Upper lobe of right lung (tissue), 1 donor: ENCODE data around the gene FILIP1. TPM values are rescaled to one million over a fixed set of nuclear protein-coding genes. Genes with fewer than 3 reads are reported as not detected.

Experiments
- ATAC-seq: fragments of 200-7000 bp; cut with Tn5 transposase; one replicate; pipeline ENCODE4 v1.9.1; 2020; ENCODE audit warnings: mild to moderate bottlenecking, moderate library complexity
- DNase-seq: peaks from one replicate; pipeline ENCODE4 v3.0.0-alpha.2; 2020
- H3K27ac ChIP-seq: fragments of 200-600 bp; one replicate; pipeline ENCODE4 v1.8.0; 2022
- H3K27me3 ChIP-seq: fragments of 200-600 bp; one replicate; pipeline ENCODE4 v1.8.0; 2022; ENCODE audit warnings: mild to moderate bottlenecking
- H3K36me3 ChIP-seq: fragments of 200-600 bp; one replicate; pipeline ENCODE4 v1.8.0; 2022
- H3K4me1 ChIP-seq: fragments of 200-600 bp; one replicate; pipeline ENCODE4 v1.8.0; 2022
- H3K4me3 ChIP-seq: fragments of 200-600 bp; one replicate; pipeline ENCODE4 v1.8.0; 2022; ENCODE audit warnings: mild to moderate bottlenecking
- H3K9me3 ChIP-seq: fragments of 200-600 bp; one replicate; pipeline ENCODE4 v1.8.0; 2022
- intact Hi-C: fragments of 100-400 bp; cut with DNase I; formaldehyde crosslinking; loops from one replicate; pipeline ENCODE4 v1.11.0; 2022
- total RNA-seq: library from RNA; stranded (reverse); fragmentation: NEBNext Ultra II Directional; extraction: Animal tissue kit (Norgen Biotek cat#: 25700); gene quantifications from one replicate; pipeline ENCODE4 v1.2.1, GENCODE V29; 2021
- TF ChIP-seq, protein P1 (sequence below): fragments of 200-600 bp; IDR thresholded peaks from one replicate; pipeline ENCODE4 v1.8.0; 2022; ENCODE audit warnings: antibody characterized with exemption
- donor health status: DM: no; HTN: yes; CAD: no; lungs with severe emphysema.

Gene FILIP1
- total RNA-seq, 1 donor from 2014 or later: 21.6 TPM

DNA sequence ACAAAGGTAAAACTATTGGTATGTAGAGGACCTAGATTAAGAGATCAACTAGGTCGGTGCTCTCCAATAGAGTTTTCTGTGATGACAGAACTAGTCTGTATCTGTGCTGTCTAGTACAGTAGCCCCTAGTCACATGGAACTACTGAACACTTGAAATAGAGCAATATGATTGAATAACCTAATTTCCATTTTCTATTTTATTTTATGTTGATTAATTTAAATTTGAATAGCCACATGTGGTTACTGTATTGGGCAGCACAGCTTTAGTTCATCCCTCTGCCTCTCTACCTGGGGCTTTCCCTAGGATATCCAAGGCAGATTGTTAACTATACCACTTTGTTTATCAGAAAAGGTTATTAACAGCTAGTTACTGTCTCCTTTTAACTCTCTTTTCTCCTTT, 27.0 kb downstream of the FILIP1 start:
- no peaks in the 10 kb centered on the region for H3K27me3 ChIP-seq
- TF ChIP-seq, protein P1, sequence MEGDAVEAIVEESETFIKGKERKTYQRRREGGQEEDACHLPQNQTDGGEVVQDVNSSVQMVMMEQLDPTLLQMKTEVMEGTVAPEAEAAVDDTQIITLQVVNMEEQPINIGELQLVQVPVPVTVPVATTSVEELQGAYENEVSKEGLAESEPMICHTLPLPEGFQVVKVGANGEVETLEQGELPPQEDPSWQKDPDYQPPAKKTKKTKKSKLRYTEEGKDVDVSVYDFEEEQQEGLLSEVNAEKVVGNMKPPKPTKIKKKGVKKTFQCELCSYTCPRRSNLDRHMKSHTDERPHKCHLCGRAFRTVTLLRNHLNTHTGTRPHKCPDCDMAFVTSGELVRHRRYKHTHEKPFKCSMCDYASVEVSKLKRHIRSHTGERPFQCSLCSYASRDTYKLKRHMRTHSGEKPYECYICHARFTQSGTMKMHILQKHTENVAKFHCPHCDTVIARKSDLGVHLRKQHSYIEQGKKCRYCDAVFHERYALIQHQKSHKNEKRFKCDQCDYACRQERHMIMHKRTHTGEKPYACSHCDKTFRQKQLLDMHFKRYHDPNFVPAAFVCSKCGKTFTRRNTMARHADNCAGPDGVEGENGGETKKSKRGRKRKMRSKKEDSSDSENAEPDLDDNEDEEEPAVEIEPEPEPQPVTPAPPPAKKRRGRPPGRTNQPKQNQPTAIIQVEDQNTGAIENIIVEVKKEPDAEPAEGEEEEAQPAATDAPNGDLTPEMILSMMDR: no peak
- no peaks in the 10 kb centered on the region for H3K36me3 ChIP-seq
- intact Hi-C loops: no loop called here
- no peak overlapping the region for H3K4me3 ChIP-seq
- ATAC-seq (no peak), DNase-seq (no peak)
- peaks cover 2% of the 10 kb centered on the region for H3K4me1 ChIP-seq
- H3K27ac ChIP-seq: no peak overlapping the region
- no peaks in the 10 kb centered on the region for H3K9me3 ChIP-seq

GRCh38 chr6:75463908-75464307, 29.7 kb downstream of the FILIP1 start:
- no peak for ATAC-seq
- no peak overlapping the region for H3K27ac ChIP-seq
- TF ChIP-seq, protein P1: no peak
- intact Hi-C loops: no loop called here
- DNase-seq: no peak
- no peaks in the 10 kb centered on the region for H3K27me3 ChIP-seq
- H3K9me3 ChIP-seq: no peaks in the 10 kb centered on the region
- no peaks in the 10 kb centered on the region for H3K36me3 ChIP-seq
- no peak overlapping the region for H3K4me3 ChIP-seq
- H3K4me1 ChIP-seq: peaks cover 21% of the 10 kb centered on the region

DNA sequence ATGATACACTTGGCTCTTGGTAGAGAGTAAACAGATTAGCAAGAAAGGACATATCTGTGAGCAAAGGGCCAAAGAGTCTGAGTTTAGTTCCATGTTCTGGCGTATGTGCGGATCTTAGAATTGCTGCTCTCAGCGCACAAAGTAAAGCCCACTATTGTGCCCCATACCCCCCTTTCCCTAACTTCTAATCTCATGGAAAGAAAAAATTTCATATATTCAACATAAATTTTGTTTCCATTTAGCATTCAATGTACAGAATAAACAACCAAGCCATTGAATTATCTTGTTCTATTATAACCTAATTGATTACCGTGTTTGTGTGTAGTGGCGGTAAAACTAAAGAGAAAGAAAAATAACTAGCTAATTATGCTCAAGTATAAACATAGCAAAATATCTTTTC, 30.5 kb downstream of the FILIP1 start:
- no peak overlapping the region for H3K4me3 ChIP-seq
- TF ChIP-seq, protein P1: no peak
- H3K9me3 ChIP-seq: no peaks in the 10 kb centered on the region
- DNase-seq (no peak), ATAC-seq (no peak)
- no peak overlapping the region for H3K27ac ChIP-seq
- H3K36me3 ChIP-seq: no peaks in the 10 kb centered on the region
- H3K4me1 ChIP-seq: peaks cover 21% of the 10 kb centered on the region
- intact Hi-C loops: no loop called here
- H3K27me3 ChIP-seq: no peaks in the 10 kb centered on the region

GRCh38 chr6:75460681-75461080, 32.9 kb downstream of the FILIP1 start:
- ATAC-seq: no peak

DNA sequence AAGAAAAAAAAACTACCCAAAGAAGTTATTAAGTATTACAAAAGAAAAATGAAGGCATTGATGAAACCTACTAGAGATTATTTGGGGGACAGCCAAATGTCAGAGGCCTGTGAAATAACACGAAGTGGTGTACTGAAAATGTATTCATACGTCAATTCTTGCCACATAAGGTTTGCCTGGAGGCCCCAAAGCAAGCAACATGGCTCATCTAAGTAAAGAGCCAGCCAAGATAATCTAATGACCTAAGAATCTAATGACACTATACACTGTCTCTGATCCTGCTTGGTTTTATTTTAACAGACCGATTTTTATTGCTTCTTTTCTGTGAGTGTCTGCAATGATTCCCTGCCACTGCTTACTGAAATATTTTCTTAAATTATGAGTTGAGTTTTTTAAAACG, 34.7 kb downstream of the FILIP1 start:
- ATAC-seq (no peak), DNase-seq (no peak)
- Histone ChIP-seq H3K27ac (no peak overlapping the region), H3K27me3 (no peaks in the 10 kb centered on the region), H3K4me1 (peaks cover 21% of the 10 kb centered on the region), H3K4me3 (no peak overlapping the region), H3K9me3 (no peaks in the 10 kb centered on the region), H3K36me3 (no peaks in the 10 kb centered on the region)
- intact Hi-C loops: no loop called here
- TF ChIP-seq, protein P1: no peak

More at GRCh38 chr6:75460681-75461080, 32.9 kb downstream of the FILIP1 start:
- Histone ChIP-seq H3K27ac (peak overlapping the region; percentile 32), H3K9me3 (no peaks in the 10 kb centered on the region), H3K4me1 (peaks cover 21% of the 10 kb centered on the region), H3K4me3 (no peak overlapping the region), H3K27me3 (no peaks in the 10 kb centered on the region), H3K36me3 (no peaks in the 10 kb centered on the region)
- no peak for DNase-seq
- intact Hi-C loops: no loop called here
- TF ChIP-seq, protein P1: no peak

DNA sequence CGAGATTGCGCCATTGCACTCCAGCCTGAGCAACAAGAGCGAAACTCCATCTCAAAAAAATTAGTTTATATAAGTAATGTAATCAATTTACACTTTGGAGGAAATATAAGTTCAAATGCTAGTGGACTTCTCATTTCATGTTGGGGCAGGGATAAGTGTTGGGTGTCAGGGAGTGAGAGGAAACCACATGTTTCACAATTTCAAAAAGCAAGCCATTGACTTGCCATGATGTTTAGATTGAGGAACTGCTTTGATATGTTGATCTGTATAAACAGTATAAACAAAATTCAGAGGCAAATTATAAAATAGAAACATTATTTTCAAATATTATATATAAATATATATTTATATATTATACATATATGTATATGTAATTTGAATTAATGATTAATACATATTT, 42.7 kb downstream of the FILIP1 start:
- H3K36me3 ChIP-seq: no peaks in the 10 kb centered on the region
- intact Hi-C loops: no loop called here
- no peak overlapping the region for H3K27ac ChIP-seq
- ATAC-seq (no peak), DNase-seq (no peak)
- no peak overlapping the region for H3K4me3 ChIP-seq
- H3K27me3 ChIP-seq: no peaks in the 10 kb centered on the region
- no peaks in the 10 kb centered on the region for H3K4me1 ChIP-seq
- TF ChIP-seq, protein P1: no peak
- H3K9me3 ChIP-seq: no peaks in the 10 kb centered on the region
